ENCODE results near the gene MED12L. TPM values are rescaled to one million over a fixed set of nuclear protein-coding genes. Genes with fewer than 3 reads are reported as not detected.

The MED12L gene
- total RNA-seq, 4 donors from 2014 or later: 0.09 to 3.3 (median 0.13) TPM; not detected in 1

DNA sequence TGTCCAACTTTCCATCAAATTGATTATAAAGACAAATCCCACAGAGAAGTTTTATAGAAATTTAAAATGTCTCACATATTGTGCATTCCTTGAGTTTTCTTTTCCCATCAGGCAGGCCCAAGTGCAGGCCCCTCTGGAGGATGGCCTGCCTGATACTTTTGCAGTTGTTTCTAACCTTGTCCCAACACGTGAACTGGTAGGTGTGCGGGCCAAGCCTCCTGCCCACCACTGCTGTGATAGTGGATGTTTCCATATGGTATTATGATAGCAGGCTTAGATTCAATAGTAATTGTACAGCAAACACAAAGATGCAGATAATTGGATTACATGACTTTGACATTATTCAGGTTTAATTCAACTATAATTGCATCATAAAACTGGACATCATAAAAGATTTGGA is 297.6 kb downstream of the MED12L start:
- TF ChIP-seq POLR2A (IDR thresholded peaks at IDR 0.05): no peak
- TF ChIP-seq, protein P1, sequence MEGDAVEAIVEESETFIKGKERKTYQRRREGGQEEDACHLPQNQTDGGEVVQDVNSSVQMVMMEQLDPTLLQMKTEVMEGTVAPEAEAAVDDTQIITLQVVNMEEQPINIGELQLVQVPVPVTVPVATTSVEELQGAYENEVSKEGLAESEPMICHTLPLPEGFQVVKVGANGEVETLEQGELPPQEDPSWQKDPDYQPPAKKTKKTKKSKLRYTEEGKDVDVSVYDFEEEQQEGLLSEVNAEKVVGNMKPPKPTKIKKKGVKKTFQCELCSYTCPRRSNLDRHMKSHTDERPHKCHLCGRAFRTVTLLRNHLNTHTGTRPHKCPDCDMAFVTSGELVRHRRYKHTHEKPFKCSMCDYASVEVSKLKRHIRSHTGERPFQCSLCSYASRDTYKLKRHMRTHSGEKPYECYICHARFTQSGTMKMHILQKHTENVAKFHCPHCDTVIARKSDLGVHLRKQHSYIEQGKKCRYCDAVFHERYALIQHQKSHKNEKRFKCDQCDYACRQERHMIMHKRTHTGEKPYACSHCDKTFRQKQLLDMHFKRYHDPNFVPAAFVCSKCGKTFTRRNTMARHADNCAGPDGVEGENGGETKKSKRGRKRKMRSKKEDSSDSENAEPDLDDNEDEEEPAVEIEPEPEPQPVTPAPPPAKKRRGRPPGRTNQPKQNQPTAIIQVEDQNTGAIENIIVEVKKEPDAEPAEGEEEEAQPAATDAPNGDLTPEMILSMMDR (IDR thresholded peaks at IDR 0.05): no peak
- Histone ChIP-seq H3K36me3 (no peaks in the 10 kb centered on the region), H3K27ac (peak overlapping the region; percentile 25 to 44 (median 34)), H3K27me3 (no peaks in the 10 kb centered on the region), H3K4me3 (no peak overlapping the region), H3K4me1 (peaks cover 0 to 12% (median 3%) of the 10 kb centered on the region in 4 donors), H3K9me3 (no peaks in the 10 kb centered on the region)
- DNase-seq: no peak

DNA sequence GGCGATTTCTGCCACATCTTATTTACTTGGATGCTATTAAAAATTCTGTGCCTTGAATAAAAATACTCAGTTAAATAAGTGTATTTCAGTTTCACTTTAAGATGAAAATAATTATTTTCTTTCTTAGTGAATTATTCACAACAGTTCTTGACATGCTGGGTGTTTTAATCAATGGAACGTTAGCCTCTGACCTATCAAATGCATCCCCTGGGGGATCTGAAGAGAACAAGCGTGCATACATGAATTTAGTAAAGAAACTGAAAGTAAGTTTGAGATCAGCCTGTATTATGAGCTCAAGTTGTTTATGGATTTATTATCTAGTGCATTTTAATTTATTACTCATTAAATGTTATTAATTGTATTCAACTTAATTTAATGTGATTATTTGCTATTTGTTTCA is 298.5 kb downstream of the MED12L start:
- Histone ChIP-seq H3K36me3 (no peaks in the 10 kb centered on the region), H3K4me1 (peaks cover 0 to 12% (median 3%) of the 10 kb centered on the region in 4 donors), H3K9me3 (no peaks in the 10 kb centered on the region), H3K27me3 (no peaks in the 10 kb centered on the region), H3K4me3 (peak overlapping the region in 2 of 4 donors; percentile 8 to 18), H3K27ac (peak overlapping the region in 2 of 4 donors; percentile 25 to 58)
- DNase-seq: no peak
- TF ChIP-seq POLR2A (IDR thresholded peaks at IDR 0.05): no peak
- TF ChIP-seq, protein P1 (IDR thresholded peaks at IDR 0.05): no peak

DNA sequence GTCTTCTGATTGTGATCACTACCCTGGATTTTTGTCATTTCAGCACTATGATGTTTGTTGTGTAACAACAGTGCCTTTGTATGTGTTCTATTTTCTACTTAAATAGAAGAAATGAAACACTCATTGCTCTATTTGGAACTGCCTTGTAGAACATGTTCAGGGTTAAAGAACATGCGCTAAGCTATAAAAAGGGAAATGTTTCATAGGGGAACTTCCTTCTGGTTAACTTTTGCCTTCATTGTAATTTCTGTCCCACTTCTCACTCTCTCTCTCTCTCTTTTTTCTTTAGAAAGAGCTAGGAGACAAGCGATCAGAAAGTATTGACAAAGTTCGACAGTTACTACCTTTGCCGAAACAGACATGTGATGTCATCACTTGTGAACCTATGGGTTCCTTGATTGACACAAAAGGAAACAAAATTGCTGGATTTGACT is 299.3 kb downstream of the MED12L start, which contains the start of gene P2RY12:
P2RY12 (minus strand) TSS at position 13 of the 434 bp plus-strand sequence. CDS start 45,908 bp downstream, outside the sequence.
- TF ChIP-seq POLR2A (IDR thresholded peaks at IDR 0.05): no peak
- TF ChIP-seq, protein P1 (IDR thresholded peaks at IDR 0.05): no peak
- peak within 1 kb of the TSS in 2 of 4 donors; percentile 8 to 18 for H3K4me3 ChIP-seq
- peak within 1 kb of the TSS in 2 of 4 donors; percentile 25 to 58 for H3K27ac ChIP-seq

DNA sequence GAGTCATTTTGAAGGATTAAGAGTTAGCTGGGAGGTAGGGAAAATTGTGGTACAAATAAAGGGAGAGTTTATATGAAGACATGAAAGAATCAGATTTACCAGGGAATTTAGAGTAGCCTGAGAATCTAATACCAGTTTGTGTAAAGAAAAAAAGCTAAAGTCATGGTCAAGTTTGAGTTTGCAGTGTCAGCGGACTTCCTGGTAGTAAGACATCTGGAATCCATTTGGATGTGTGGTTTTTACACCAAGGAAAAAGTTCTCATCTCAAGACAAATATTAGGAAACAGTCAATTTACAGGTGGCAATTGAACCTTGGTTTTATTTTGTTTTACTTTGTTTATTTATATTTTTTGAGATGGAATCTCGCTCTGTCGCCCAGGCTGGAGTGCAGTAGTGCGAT is 300.6 kb downstream of the MED12L start:
- TF ChIP-seq, protein P1 (IDR thresholded peaks at IDR 0.05): no peak
- no peak for TF ChIP-seq POLR2A (IDR thresholded peaks at IDR 0.05)
- no peak overlapping the region for H3K4me3 ChIP-seq
- peak overlapping the region in 1 of 4 donors; percentile 26 for H3K27ac ChIP-seq
- H3K36me3 ChIP-seq: no peaks in the 10 kb centered on the region
- H3K27me3 ChIP-seq: no peaks in the 10 kb centered on the region
- H3K9me3 ChIP-seq: no peaks in the 10 kb centered on the region
- no peak for DNase-seq
- H3K4me1 ChIP-seq: peaks cover 0 to 12% (median 3%) of the 10 kb centered on the region in 4 donors

More for the DNA sequence above, 299.3 kb downstream of the MED12L start, which contains the start of gene P2RY12:
- Histone ChIP-seq H3K9me3 (no peaks in the 10 kb centered on the region), H3K4me1 (peaks cover 0 to 12% (median 3%) of the 10 kb centered on the region in 4 donors), H3K27me3 (no peaks in the 10 kb centered on the region), H3K36me3 (no peaks in the 10 kb centered on the region)
- no peak for DNase-seq

DNA sequence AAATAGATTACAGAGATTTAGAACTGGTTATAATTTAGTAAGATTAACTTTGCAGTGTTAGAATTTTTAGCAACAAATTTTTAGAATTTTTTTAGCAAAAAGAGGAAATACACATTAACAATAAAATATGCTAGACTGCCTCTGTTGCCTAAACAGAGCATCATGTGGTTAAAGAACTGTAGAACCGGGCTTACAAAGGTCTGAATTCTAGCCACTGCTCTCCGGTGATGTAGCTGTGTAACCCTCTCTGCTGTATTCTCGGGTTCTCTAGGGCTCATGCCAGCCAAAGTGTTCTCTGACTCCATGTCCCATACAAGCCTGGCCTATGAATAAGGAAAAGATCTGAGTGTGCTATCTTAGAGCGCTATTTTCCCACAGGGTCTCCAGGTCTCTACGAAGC is 302.0 kb downstream of the MED12L start:
- Histone ChIP-seq H3K4me3 (no peak overlapping the region), H3K9me3 (no peaks in the 10 kb centered on the region), H3K27ac (peak overlapping the region in 1 of 4 donors; percentile 55), H3K27me3 (no peaks in the 10 kb centered on the region), H3K4me1 (peaks cover 0 to 12% (median 3%) of the 10 kb centered on the region in 4 donors), H3K36me3 (no peaks in the 10 kb centered on the region)
- peak in 1 of 3 donors; percentile 18 for DNase-seq
- TF ChIP-seq, protein P1 (IDR thresholded peaks at IDR 0.05): no peak
- no peak for TF ChIP-seq POLR2A (IDR thresholded peaks at IDR 0.05)

Data from Peyer's patch (tissue), 4 donors.